Brain microvascular endothelial cell (primary cell): ENCODE data around the gene CDH22.

Experiments
- DNase-seq: peaks from one replicate; pipeline ENCODE4 v3.0.0-alpha.2; 2020
- H3K27ac ChIP-seq: fragments of 250-450 bp; sonication (Bioruptor Pico); 2 replicates; pipeline ENCODE4 v1.5.1; 2020; ENCODE audit warnings: mild to moderate bottlenecking, moderate library complexity
- H3K27me3 ChIP-seq: fragments of 250-450 bp; sonication (Bioruptor Pico); replicated peaks from 2 replicates; pipeline ENCODE4 v1.5.1; 2020; ENCODE audit warnings: mild to moderate bottlenecking
- H3K36me3 ChIP-seq: fragments of 250-450 bp; sonication (Bioruptor Pico); replicated peaks from 2 replicates; pipeline ENCODE4 v1.5.1; 2020; ENCODE audit warnings: mild to moderate bottlenecking
- H3K4me3 ChIP-seq: 2 replicates; pipeline ENCODE4 v1.5.1; 2011; ENCODE audit warnings: low read depth, mild to moderate bottlenecking, control low read depth, low read length, moderate library complexity
- CTCF ChIP-seq: IDR thresholded peaks from 2 replicates; pipeline ENCODE4 v1.5.1; 2011; ENCODE audit warnings: low read depth, mild to moderate bottlenecking, moderate library complexity, low read length, control low read depth, inconsistent platforms; ENCODE audit errors: missing control alignments
- in situ Hi-C: cut with HindIII; loops from 2 replicates; pipeline ENCODE4 v1.10.0; 2017; ENCODE audit warnings: low sequenced_read_pairs, low pct_ligation_motif_present

Gene CDH22

GRCh38 chr20:46284040-46284427, 24.3 kb downstream of the CDH22 start:
- Histone ChIP-seq H3K4me3 (no peak overlapping the region), H3K27ac (no peak overlapping the region), H3K36me3 (no peaks in the 10 kb centered on the region), H3K27me3 (peaks cover 2% of the 10 kb centered on the region)
- no peak for TF ChIP-seq CTCF
- in situ Hi-C loops, result no loop called here
- DNase-seq, result no peak

GRCh38 chr20:46283426-46284039, 24.8 kb downstream of the CDH22 start:
- H3K4me3 ChIP-seq, result no peak overlapping the region
- in situ Hi-C loops, result no loop called here
- H3K27me3 ChIP-seq, result peaks cover 2% of the 10 kb centered on the region
- H3K27ac ChIP-seq, result no peak overlapping the region
- no peak for DNase-seq
- no peaks in the 10 kb centered on the region for H3K36me3 ChIP-seq
- TF ChIP-seq CTCF, result no peak

- Histone ChIP-seq H3K27me3 (peaks cover 2% of the 10 kb centered on the region), H3K27ac (no peak overlapping the region), H3K36me3 (no peaks in the 10 kb centered on the region), H3K4me3 (no peak overlapping the region)
- no peak for DNase-seq
- in situ Hi-C loops, result no loop called here
- TF ChIP-seq CTCF, result no peak
Observed at GRCh38 chr20:46282669-46283068, 25.6 kb downstream of the CDH22 start.

DNA sequence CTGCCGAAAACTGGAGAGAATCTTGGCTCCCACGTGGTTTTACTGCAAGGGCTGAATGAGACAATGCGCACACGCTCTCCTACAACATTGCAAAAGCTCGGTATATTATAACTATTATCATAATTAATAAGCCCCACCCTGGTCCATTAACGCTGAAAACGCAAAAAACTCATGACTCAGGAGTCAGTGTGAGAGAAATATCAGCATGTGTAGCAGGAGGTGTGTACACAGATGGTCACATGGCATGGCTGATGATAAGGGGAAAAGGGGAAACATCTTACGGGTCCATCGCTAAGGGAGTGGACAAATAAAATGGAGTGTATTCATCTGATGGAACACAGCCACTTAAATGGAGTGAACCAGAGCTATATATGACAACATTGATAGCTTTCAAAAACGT, 29.2 kb downstream of the CDH22 start:
- DNase-seq, result no peak
- Histone ChIP-seq H3K27me3 (peaks cover 2% of the 10 kb centered on the region), H3K36me3 (no peaks in the 10 kb centered on the region), H3K4me3 (no peak overlapping the region), H3K27ac (no peak overlapping the region)
- TF ChIP-seq CTCF, result no peak
- in situ Hi-C loops, result no loop called here

GRCh38 chr20:46277602-46278001, 30.7 kb downstream of the CDH22 start:
- no peak for DNase-seq
- H3K27me3 ChIP-seq, result peaks cover 2% of the 10 kb centered on the region
- H3K4me3 ChIP-seq, result no peak overlapping the region
- no peak overlapping the region for H3K27ac ChIP-seq
- no peak for TF ChIP-seq CTCF
- in situ Hi-C loops, result no loop called here
- H3K36me3 ChIP-seq, result no peaks in the 10 kb centered on the region

DNA sequence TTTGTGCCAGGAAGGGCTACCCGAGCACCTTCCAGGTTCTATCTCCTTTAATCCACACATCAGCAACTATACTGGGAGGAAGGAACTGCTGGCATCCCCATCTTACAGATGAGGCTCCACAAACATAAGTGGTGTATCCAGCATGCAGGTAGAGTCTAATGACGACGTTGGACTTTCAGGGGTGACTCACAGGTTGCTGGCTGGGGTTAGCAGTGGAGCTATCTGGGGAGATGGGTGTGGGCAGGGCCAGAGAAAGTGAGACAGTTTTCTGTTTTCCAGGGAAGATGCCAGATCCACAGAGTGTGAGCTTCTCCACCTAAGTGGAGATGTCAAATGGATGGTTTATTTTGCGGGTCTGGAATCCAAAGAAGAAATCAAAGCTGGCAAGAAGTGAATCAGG, 31.8 kb downstream of the CDH22 start:
- Histone ChIP-seq H3K36me3 (no peaks in the 10 kb centered on the region), H3K4me3 (no peak overlapping the region), H3K27ac (no peak overlapping the region), H3K27me3 (peaks cover 2% of the 10 kb centered on the region)
- in situ Hi-C loops, result no loop called here
- no peak for DNase-seq
- no peak for TF ChIP-seq CTCF
